ENCODE data around the gene IL23R.
"Not testable (repeated sequence)": the region's sequence is repeated elsewhere in the genome, so short reads cannot be mapped to it uniquely, and the experiment has no call there.

IL23R gene

GRCh38 chr1:67166196-67166595 lies at the start of gene IL23R:
Gene IL23R, plus strand, starts transcription at chr1:67166454. Its CDS starts 1,667 bp downstream, at chr1:67168121.
- no peak for DNase-seq (ENCODE audit: low read depth)

GRCh38 chr1:67118191-67118590 lies 48.1 kb upstream of the IL23R start:
- DNase-seq (ENCODE audit: low read depth), result no peak

GRCh38 chr1:67118646-67119045 lies 47.6 kb upstream of the IL23R start:
- no peak for DNase-seq (ENCODE audit: low read depth)

GRCh38 chr1:67120855-67121619 lies 45.2 kb upstream of the IL23R start:
- no peak for DNase-seq (ENCODE audit: low read depth)

- DNase-seq (ENCODE audit: low read depth), result no peak
Observed at GRCh38 chr1:67124455-67124854, 41.8 kb upstream of the IL23R start.

GRCh38 chr1:67126111-67126746 lies 40.0 kb upstream of the IL23R start:
- DNase-seq (ENCODE audit: low read depth), result no peak

GRCh38 chr1:67126974-67127373 lies 39.3 kb upstream of the IL23R start:
- no peak for DNase-seq (ENCODE audit: low read depth)

- no peak for DNase-seq (ENCODE audit: low read depth)
Observed at GRCh38 chr1:67130673-67131072, 35.6 kb upstream of the IL23R start.

GRCh38 chr1:67133177-67133576 lies 33.1 kb upstream of the IL23R start:
- no peak for DNase-seq (ENCODE audit: low read depth)

GRCh38 chr1:67134695-67135094 lies 31.6 kb upstream of the IL23R start, which contains the start of gene C1orf141:
Gene C1orf141, minus strand, starts transcription at chr1:67134970. Its CDS starts 7,730 bp downstream, at chr1:67127240.
- no peak for DNase-seq (ENCODE audit: low read depth)

GRCh38 chr1:67135354-67135753 lies 30.9 kb upstream of the IL23R start:
- DNase-seq (ENCODE audit: low read depth), result no peak

GRCh38 chr1:67137307-67137753 lies 28.9 kb upstream of the IL23R start:
- no peak for DNase-seq (ENCODE audit: low read depth)

GRCh38 chr1:67138813-67139499 lies 27.3 kb upstream of the IL23R start:
- DNase-seq (ENCODE audit: low read depth), result no peak

GRCh38 chr1:67140460-67140859 lies 25.8 kb upstream of the IL23R start:
- DNase-seq (ENCODE audit: low read depth), result no peak

- not testable (repeated sequence) for DNase-seq (ENCODE audit: low read depth)
Observed at GRCh38 chr1:67141832-67142231, 24.4 kb upstream of the IL23R start.

GRCh38 chr1:67142931-67143330 lies 23.3 kb upstream of the IL23R start:
- no peak for DNase-seq (ENCODE audit: low read depth)

GRCh38 chr1:67143966-67144365 lies 22.3 kb upstream of the IL23R start:
- no peak for DNase-seq (ENCODE audit: low read depth)

GRCh38 chr1:67144696-67145095 lies 21.6 kb upstream of the IL23R start:
- DNase-seq (ENCODE audit: low read depth), result no peak

- DNase-seq (ENCODE audit: low read depth), result no peak
Observed at GRCh38 chr1:67146101-67146500, 20.2 kb upstream of the IL23R start.

GRCh38 chr1:67146539-67146938 lies 19.7 kb upstream of the IL23R start:
- no peak for DNase-seq (ENCODE audit: low read depth)

GRCh38 chr1:67147973-67148372 lies 18.3 kb upstream of the IL23R start:
- not testable (repeated sequence) for DNase-seq (ENCODE audit: low read depth)

GRCh38 chr1:67148516-67149178 lies 17.6 kb upstream of the IL23R start:
- DNase-seq (ENCODE audit: low read depth), result no peak

All from stimulated activated CD8-positive, alpha-beta memory T cell treated with anti-CD3 and anti-CD28 coated beads, Interleukin-12 subunit alpha, Interleukin-12 subunit beta, amount 100 ng/mL, for 4 hours (primary cell).